H1 (cell line): Measurements from ENCODE around the gene UBQLN4.
A peak's percentile ranks its signal among the peaks of the same experiment; 100 is the strongest.

ENCODE experiments used
- CTCF ChIP-seq, 3 experiments: IDR thresholded peaks; 1 replicate in 2 of 3; 2 replicates in 1 of 3; pipeline versions ENCODE4 v1.5.1 to v1.6.1; 2011; ENCODE audit warnings: low read length in 3 of 3, mild to moderate bottlenecking in 3 of 3, inconsistent platforms in 2 of 3, low read depth in 1 of 3, moderate library complexity in 1 of 3; ENCODE audit not compliant: insufficient read depth in 1 of 3; ENCODE audit errors: control extremely low read depth in 1 of 3
- TAF1 ChIP-seq: IDR thresholded peaks from 2 replicates; pipeline ENCODE4 v1.6.1; 2011; ENCODE audit warnings: mild to moderate bottlenecking, low read depth, low read length

GRCh38 chr1:156054500-156055280, 1.1 kb upstream of the UBQLN4 start, which contains the start of gene LAMTOR2:
- peak; percentile 79 for TF ChIP-seq TAF1
- no peak for TF ChIP-seq CTCF (IDR thresholded peaks at IDR 0.05; ENCODE audit: control extremely low read depth in 1 of 3, insufficient read depth in 1 of 3, low read depth in 1 of 3, low read length in 3 of 3)
